GM19452 (cell line): ENCODE data around the gene APBB2.
"Not testable (repeated sequence)": the region's sequence is repeated elsewhere in the genome, so short reads cannot be mapped to it uniquely, and the experiment has no call there.

Experiments used
- ATAC-seq: cut with Tn5 transposase; IDR thresholded peaks from one replicate; pipeline ENCODE4 v1.9.1; 2021; ENCODE audit not compliant: unreplicated experiment

APBB2 gene

GRCh38 chr4:41069838-41070237 lies 144.5 kb downstream of the APBB2 start:
- ATAC-seq = no peak

DNA sequence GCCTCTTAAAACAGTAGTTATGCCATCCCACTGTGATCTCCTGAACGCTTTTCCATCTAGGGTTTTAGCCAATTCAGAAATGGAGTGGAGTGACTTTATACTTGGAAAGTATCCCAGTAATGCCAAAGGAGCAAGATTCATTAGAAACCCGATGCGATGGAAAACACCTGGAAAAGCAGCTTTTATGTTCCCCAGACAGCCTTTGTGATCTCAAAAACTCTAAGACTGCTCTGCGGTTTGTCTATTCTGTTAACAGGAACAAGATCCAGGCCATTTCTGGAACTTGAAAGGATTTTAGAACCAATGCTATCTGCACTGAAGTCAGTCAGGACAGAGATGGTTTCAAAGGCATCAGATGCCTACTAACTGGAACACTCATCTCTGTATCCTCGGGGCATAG lies 145.1 kb downstream of the APBB2 start:
- ATAC-seq = no peak

- ATAC-seq = no peak
Observed at GRCh38 chr4:41067369-41067768, 147.0 kb downstream of the APBB2 start.

DNA sequence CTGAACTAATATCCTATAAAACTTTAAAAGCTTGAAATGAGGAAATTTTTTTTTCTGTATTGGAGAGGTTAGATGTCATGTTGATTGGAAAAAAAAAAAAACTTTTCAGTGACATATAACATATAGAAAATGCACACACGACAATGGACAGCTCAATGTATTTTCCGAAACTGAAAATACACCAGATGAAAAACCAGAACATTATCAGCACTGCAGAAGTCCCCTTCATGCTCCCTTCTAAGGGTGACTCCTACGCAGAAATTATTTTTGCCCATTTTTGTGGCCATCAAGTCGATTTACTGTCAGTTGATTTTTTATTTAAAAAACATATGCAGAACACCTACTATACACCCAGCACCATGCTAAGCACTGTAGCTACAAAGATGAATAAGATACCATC lies 148.3 kb downstream of the APBB2 start:
- no peak for ATAC-seq

DNA sequence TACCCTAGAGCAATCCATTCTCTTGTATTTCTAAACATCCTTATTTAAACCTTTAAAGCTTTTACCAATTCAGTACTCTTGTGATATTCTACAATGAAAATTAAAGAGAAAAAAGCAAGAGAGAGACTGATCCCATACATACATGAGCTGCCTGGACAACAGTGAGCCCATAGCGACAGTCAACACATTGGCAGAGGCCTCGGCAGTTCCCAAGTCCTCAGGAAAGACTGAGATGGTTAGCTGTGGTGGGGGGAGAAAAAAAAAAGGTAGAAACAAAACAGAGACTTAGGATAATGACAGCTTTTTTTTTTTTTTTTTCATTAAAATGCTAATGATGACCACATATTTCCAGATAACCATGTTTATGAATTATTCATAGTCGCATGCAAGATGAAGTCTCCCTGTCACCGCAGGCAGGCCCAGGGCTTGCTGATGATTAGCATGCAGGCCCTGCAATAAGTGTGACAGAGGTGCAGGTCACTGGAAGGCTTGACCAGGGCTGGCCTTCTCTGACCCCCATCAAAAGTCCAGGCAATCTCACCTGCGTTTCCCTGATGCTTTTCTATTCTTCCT lies 148.8 kb downstream of the APBB2 start:
- no peak for ATAC-seq

GRCh38 chr4:41064953-41065352 lies 149.4 kb downstream of the APBB2 start:
- no peak for ATAC-seq

GRCh38 chr4:41061482-41062185 lies 152.7 kb downstream of the APBB2 start:
- ATAC-seq = no peak

DNA sequence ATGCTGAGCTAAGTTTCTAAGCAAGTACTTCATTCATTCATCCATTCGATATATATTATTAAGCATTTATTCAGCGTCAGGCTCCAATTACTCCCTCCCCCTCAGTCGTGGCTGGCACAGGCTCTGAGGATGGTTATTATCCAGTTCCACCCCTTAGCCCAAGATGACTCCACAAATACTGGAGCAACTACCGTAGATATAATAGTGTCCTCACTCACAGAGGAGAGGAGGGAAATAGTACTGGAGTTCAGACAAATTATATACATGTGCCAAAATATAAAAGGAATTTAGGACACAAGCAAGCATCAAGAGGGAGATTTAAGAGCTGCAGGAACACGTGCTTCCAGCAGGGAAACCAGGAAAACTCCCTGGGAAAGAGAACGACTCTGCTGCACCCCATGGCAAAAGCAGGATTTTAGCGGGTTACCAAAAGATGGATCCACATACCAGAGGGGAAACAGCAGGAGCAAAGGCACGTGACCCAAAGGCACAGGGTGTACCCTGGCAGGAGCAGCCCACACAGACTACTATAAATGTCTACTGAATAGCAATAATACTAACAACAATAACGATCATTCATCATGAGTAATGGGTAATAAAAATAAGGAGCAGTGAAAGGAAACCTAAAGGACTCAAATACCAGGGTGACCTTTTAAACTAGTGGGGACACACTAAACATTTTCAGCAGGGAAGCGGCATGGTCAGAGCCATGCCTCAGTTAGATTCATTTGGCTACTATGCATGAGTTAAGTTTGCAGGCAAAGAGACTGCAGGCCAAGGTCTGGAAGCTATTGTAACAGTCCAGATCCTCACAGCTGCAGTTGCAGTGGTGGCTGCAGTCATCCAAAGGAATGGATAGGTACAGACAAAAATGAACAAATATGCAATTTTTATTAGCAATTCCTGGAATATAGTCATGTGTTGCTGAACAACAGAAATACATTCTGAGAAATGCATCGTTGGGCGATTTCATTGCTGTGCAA lies 153.7 kb downstream of the APBB2 start:
- ATAC-seq = no peak

GRCh38 chr4:41059411-41059810 lies 154.9 kb downstream of the APBB2 start:
- ATAC-seq = not testable (repeated sequence)

GRCh38 chr4:41058426-41058825 lies 155.9 kb downstream of the APBB2 start:
- ATAC-seq = no peak

- no peak for ATAC-seq
Observed at GRCh38 chr4:41057467-41057866, 156.9 kb downstream of the APBB2 start.

DNA sequence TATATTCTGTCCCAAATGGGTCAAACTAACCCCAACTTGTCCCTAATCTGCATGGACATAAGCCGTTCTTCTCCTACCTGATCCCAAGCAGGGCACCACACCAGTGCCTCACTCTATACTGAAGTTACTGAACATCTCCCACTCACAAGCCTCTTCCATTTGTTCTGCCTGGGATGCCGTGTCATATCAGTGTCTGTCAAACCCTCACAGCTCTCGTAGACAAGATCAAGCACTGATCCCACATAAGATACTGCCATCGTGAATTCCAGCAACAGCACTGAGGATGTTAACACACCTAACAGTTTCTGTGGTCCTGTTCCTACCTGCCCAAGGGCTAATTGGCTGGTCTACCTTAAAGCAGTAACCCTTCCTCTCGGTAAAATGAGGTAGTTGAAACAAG lies 162.1 kb downstream of the APBB2 start:
- ATAC-seq = no peak

- no peak for ATAC-seq
Observed at GRCh38 chr4:41050880-41051775, 163.2 kb downstream of the APBB2 start.

- ATAC-seq = no peak
Observed at GRCh38 chr4:41050116-41050515, 164.2 kb downstream of the APBB2 start.

DNA sequence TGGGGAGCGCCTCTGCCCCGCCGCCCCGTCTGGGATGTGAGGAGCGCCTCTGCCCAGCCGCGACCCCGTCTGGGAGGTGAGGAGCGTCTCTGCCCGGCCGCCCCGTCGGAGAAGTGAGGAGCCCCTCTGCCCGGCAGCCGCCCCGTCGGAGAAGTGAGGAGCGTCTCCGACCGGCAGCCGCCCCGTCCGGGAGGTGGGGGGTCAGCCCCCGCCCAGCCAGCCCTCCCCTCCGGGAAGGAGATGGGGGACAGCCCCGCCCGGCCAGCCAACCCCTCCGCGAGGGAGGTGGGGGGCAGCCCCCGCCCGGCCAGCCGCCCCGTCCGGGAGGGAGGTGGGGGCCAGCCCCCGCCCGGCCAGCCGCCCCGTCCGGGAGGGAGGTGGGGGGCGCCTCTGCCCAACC lies 165.2 kb downstream of the APBB2 start:
- not testable (repeated sequence) for ATAC-seq

- no peak for ATAC-seq
Observed at GRCh38 chr4:41044791-41045190, 169.6 kb downstream of the APBB2 start.

DNA sequence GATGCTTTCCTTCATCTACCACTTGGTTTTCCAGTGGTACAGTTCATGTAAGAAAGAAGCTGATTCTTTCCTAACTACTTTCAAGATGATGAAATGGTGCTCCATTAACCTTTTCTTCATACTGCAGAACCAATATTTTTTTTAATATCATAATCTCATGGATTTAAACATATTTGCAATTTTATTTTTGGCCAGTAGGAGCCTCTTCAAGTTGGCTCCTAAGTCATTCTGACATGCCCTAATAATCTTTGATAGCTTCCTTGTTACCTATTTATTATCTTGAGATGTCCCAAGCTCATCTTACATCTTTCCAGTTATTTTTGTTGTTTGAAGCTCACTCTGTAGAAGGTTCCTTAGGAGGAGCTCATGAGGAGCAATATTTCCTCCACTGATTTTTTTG lies 170.2 kb downstream of the APBB2 start:
- ATAC-seq = no peak

GRCh38 chr4:41043465-41043864 lies 170.9 kb downstream of the APBB2 start:
- ATAC-seq = no peak

- no peak for ATAC-seq
Observed at GRCh38 chr4:41041551-41041950, 172.8 kb downstream of the APBB2 start.

GRCh38 chr4:41039317-41039716 lies 175.0 kb downstream of the APBB2 start:
- no peak for ATAC-seq

- ATAC-seq = no peak
Observed at GRCh38 chr4:41038304-41038703, 176.0 kb downstream of the APBB2 start.
